Endothelial cell of hepatic sinusoid (primary cell): Measurements from ENCODE around the gene BCAR1.
"Not testable (repeated sequence)": the region's sequence is repeated elsewhere in the genome, so short reads cannot be mapped to it uniquely, and the experiment has no call there.

ENCODE experiments used
- in situ Hi-C: cut with HindIII; loops from 2 replicates; pipeline ENCODE4 v1.10.0; 2017; ENCODE audit warnings: low sequenced_read_pairs

Gene BCAR1

DNA sequence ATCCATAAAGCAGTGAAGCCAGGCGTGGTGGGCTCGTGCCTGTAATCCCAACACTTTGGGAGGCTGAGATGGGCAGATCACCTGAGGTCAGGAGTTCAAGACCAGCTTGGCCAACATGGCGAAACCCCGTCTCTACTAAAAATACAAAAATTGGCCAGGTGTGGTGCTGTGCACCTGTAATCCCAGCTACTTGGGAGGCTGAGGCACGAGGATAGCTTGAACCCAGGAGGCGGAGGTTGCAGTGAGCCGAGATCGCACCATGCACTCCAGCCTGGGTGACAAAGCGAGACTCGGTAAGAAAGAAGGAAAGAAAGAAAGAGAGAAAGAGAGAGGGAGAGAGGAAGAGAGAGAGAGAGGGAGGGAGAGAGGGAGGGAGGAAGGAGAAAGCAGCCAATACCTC, 21.2 kb upstream of the BCAR1 start:
- in situ Hi-C loops = not testable (repeated sequence)

DNA sequence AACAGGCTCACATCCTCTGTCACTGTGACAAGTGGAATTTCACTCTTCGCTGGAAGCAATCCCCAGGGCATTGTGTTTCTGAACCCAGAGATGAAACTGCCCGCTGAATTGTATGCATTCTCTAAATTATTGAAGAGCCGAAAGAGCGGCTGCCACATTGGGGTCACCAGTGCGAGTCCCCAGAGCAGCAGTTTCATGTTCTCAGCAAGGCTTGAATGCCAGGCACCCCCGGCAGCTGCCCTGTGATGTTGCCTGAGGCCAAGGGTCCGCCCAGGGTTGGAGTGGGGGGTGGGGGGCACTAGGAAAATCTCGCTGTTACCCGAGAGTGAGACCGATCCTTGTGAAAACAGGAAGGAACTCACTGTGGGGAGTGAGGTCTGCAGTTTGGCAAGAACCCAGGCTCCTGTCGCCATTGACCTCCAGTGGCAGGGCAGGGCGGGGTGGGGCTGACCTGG, 20.7 kb upstream of the BCAR1 start:
- in situ Hi-C loops = no loop called here

DNA sequence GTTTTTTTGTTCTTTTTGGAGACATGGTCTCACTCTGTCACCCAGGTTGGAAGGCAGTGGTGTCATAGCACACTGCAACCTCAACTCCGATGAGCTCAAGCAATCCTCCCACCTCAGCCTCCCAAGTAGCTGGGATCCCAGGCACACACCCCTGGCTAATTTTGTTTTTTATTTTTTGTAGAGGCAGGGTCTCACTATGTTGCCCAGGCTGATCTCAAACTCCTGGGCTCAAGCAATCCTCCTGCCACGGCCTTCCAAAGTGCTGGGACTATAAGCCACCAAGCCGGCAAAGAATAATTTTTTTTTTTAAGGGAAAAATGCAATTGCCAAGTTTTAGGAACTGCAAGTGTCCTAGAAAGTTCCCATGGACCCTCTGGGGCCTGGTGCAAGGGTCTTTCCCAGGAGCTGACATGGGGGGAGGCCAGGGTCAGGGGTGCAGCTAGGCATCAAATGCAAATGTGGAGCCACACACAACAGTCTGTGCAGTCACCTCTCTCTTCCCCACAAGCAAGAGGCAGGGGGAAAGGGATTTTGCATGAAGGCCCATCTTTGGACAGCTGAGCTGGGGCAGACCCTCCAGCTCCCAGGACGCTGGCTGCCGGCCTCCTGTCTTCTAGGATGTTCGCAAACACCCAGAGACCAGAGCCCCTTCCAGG, 20.1 kb upstream of the BCAR1 start:
- in situ Hi-C loops = no loop called here

DNA sequence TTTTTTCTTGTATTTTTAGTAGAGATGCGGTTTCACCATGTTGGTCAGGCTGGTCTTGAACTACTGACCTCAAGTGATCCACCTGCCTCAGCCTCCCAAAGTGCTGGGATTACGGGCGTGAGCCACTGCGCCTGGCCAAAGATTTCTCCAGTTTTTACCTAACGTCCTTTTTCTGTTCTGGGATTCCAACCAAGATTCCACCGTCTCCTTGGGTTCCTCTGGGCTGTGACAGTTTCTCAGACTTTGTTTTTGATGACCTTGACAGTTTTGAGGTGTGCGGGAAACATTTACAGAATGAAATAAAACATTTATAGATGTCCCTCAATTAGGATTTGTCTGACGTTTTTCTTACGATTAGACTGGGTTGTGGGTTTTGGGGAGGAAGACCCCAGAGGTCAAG, 17.9 kb upstream of the BCAR1 start:
- in situ Hi-C loops = not testable (repeated sequence)

DNA sequence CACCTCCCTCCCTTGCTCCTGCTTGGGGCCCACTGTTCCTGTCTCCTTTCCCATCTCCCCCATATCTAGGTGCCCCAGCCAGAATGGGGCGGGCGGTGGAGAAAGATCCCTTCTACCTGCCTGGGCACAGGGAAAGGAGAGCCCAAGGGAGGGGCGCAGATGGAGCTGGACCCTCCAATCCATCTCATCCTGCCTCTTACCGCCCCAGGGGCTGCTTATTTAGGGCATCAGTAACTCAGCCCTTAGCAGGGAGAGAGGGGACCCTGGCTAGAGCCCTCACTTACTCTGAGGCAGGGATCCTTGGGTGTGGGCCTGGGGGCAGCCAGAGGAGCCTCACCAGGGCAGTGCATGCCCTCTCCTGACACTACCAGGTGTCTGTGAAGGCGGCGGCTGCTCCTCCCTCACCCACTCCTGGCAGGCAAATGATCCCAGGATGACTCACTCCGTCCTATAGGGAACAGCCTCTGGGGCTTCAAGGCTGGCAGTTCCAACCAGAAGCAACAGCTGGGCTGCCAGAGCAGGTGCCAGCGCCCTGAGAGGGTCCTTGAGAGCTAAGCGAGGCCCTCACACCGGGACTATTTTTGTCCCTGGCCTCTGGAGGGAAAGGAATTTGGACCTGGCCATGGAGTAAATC, 16.3 kb upstream of the BCAR1 start:
- in situ Hi-C loops = no loop called here

DNA sequence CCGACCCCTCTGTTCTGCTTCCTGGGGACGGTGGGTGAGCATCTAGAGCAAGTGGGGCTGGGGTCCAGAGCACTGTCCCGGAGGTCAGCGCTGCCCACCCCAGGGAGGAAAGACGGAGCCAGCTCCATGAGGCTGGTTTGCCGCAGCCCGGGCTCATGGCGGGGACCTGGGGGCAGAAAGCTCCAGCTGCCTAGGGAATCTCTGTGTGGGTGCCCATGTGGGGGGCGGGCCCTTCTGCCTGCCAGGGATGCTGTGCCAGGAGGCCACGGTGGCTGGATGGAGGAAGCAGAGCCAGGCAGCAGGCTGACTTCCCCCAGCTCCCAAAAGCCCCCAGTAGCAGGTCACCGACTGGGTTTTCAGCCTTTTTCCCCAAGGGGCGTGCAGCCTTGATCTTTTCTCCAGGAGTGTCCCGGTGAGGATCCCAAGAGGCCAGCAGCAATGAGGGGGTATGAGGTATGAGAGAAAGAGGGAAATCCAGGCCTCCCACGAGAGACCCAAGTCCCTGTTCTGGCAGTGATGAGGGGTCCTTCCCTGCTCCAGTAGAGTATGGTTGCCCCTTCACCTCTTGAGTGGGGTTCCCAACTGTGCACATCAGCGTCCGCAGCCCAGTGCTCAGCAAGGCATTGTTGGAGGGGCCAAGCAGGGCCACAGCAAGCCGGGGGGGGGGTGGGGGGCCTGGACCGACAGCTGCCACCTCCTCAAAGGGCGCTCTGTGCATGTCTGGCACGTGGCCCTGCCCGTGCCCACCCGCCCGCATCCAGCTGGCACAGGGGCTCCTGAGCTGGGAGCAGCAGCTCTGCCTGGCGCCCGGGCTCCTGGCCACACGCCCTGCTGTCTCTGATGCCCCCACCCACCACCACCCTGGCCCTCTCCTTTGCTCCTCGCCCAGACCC, 15.6 kb upstream of the BCAR1 start:
- in situ Hi-C loops = no loop called here

DNA sequence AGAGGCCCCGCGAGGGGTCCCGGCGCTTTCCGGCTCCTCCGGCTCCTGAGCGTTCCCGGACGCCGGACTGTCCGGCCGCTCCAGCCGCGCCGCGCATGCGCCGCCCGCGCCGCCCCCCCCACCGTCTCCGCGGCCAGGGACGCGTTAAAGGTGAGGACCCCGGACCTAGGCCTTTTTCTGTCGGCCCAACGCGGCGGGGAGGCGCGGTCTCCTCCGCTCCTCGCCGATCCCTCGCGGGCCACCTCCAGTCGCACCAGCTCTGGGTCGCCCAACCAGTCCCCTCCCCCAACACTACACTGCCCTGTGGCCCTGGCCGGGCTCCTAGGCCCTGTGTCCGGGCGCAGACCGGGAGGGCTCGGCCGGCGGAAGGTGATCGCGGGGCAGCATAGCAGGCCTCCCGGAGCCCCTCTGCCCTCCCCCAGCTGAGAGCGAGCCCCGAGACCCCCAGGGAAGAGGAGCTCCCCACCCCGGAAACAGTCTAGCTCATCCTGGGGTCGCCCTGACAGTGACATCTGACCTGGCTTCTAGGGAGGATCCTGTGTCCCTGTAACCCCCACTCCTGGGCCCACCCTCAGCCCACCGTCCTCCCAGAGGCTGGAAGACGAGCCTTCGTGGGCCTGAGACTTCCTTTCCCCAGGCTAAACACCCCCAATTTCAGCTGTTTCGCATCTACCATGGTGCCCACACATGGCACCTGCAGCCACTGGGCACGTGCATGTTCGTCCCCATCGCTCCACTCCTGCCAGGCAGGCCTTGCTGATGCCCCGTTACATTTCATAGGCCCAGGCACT, 14.7 kb upstream of the BCAR1 start:
- in situ Hi-C loops = no loop called here

DNA sequence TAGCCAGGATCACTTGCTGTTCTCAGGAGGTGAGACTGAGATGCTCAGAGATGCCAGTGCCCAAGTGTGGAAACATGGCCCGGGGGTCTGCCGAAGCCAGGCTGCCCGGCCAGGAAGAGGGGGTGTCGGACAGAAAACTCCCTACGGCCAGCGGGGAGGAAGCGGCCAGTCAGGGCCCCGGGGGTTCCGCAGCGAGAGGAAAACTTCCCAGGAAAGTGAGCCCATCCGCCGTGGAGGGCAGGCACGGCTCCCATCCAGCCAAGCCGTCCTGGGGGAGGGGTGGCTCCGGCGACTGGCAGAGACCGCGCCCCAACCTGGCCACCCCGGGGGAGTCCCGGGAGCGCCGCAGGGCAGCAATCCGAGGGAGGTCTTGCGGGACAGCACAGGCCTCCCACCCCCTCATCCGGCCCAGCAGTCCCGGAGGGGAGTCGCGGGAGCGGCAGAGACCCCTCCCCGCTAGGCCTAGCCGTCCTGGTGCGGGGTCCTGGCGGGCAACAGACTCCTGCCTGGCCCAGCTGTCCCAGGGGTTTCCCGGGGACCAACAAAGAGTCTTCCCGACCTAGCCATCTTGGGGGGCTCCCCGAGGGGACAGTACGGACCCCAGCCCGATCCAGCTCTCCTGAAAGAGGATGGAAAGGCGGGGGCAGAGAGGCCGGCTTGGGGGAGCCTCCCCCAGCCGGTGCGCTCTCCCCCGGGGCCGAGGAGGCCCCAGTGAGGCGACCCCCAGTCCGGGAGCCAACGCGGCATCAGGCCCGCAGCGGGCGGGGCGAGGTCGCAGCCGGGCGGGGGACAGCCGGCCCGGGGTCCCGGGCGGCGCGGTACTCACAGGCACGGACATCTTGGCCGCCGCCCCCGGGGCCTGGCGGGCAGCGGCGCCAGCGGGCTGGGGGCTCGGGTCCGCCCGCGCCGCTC, 13.8 kb upstream of the BCAR1 start:
- in situ Hi-C loops = no loop called here

DNA sequence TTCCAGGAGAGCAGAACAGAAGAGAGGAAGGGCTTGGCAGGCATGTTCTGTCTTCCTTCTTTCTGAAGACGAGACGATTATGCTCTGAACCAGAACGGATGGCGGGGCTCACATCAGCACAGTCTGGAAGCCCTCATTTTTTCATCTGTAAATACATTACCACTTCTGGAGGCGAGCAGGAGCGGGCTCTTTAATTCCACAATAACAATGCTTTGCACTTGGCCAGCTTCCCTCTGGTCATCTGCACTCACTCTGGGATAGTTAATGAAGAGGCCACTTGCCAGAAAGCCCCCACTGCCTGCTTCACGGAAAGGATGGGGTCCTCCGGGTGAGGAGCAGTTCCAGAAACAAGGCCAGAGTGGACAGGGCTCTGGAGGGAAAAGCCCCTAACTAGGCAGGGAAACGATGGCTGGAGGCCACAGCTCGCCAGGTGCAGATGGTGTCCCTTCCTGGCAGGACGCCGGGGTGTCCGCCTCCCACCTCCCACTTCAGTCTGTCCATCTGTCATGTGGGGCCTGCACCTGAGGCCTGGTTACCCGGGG, 13.1 kb upstream of the BCAR1 start:
- in situ Hi-C loops = no loop called here

DNA sequence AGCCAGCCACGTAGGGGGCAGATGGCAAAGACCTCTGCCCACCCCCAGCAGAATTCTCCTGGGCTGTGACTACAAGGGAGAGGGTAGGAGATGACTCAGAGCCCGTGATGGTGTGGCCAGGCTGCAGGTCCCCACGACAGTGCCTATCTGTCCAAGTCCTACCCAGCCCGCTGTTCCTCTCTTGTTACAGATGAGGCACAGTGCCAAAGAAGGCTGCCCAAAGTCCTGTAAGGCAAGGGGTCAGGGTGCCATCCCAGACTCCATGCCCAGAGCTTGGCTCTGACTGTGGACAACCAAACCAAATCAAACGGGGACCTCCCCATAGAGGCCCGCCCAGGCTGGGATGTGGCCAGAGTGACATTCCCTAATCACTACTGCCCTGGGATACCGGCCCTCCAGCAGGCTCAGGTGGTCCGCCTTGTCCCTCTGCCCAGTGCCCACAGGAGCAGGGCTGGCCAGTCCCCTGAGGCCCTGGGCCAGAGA, 12.6 kb upstream of the BCAR1 start:
- in situ Hi-C loops = no loop called here

DNA sequence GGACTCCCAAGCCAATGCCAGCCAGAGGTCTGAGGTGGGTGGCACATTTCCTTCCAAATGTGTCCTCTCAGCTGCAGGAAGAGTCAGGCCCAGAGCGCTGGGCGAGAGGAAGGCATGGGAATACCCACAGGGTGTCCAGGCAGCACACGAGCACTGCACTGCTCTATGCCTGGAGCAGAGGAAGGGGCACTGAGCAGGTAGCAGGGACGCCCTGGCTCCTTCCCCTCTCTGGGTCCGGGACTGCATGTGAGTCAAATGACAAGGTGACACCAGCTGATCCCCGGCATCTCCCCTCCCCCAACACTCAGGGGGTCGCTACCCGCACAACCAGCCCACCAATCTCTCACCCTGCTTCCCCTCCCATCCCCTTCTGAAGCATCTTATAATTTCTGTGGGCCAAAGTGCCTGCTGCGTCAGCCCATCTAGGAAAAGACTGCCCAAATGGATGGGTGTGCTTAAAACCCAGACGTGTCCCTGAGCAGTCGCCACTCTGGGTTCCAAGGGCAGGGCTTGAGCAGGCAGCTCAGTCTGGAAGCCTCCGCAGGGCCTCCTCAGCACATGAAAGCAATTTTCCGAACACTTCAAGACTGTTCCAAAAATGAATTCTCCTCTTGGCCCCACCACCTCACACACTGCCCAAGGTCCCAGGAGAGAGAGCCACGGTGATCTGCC, 12.0 kb upstream of the BCAR1 start:
- in situ Hi-C loops = no loop called here

DNA sequence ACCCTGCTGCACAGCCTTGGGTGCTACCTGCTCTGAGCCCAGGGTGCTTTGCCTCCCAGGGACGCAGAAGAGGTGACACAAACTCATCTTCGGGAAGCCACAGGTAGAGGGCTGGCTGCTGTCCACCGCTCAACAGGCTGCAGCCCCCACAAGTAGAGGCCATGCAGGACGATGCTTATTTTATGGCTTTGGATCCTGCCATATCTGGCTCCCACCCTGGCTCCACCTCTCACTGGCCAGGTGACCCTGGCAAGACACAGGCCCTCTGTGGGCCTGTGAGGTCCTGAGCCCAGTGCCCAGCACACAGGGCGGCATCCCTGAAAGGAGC, 11.3 kb upstream of the BCAR1 start:
- in situ Hi-C loops = no loop called here

DNA sequence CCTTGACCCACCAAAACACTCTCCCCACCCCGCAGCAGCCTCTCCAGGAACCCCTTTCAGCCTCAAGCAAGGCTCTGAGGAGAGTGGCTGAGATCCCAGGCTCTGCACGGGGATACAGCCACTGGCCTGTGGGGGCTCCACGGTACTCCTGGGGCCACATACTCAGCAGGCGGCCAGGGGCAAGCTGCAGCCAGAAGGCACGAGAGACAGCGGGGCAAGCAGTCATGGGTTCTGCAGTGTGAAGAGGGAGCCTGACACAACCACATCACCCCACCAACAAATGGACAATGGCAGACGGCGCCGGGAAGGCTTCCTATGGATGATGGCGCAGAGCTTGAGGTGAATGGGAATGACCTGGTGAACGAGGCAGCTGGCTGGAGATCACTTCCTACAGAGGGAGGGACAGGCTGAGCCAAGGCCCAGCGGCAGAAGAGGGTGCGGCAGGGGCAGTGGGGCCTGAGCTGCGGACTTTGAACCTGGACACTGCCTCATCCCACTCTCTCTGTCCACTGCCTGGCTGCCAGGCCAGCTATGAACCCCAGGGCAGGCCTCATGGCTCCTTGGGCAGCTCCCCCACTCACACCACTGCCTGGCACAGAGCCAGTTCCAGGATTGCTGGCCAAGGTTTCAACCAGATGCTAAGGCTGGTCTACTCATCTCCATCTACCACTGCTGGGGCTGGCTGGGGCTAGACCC, 10.8 kb upstream of the BCAR1 start:
- in situ Hi-C loops = no loop called here

DNA sequence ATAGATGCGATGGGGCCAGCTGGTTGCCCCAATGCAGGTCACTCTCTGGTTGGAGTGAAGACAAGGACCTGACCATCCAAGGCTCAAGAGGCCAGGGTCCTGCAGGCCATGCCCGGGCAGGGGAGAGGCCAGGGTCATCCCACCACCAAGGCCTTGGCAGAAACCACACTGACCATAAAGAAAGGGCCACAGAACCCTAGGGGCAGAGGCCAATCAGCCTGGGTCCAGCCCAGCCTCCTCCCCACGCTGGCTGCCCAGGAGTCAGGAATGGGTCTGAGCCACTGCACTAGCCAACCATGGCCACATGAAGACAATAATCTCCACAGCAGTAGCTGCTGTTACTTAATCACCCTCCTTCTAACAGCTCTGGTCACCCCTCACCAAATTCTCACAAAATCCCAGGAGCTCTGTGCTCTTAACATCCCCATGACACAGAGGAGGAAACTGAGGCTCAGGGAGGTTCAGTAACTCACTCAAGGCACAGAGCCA, 10.2 kb upstream of the BCAR1 start:
- in situ Hi-C loops = no loop called here

DNA sequence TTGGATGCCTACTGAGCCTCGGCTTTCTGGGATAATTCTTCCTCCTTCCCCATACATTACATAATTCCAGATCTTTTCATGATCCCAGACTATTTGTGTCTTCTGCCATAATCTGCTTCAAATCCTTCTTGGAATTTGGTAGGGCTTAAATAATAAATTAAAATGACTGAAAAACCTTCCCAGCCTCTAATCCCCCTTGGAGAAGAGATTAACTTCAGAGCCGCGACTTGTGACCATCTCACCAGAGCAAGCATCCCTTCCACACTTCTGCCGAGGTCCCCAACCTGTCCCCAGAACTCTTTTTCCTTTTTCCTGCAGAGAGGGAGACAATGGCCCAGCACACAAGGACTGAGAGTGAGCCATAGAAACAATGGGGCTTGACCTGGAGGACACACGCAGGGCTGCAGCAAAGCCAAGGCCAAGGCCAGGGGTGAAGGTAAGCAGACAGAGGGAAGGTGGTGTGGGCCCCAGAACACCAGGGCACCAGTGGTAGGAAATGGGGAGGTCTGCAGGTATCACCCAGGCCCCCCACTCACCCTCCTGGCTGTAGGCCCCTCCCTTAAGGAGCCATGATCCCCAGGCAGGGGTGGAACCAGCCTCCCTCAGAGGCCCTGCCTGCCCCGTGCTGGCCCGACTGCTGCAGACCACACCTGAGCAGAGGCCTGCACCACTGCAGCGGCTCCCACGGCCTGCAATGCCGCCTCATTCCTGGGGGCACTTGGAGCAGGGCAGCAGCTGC, 9.6 kb upstream of the BCAR1 start:
- in situ Hi-C loops = no loop called here

DNA sequence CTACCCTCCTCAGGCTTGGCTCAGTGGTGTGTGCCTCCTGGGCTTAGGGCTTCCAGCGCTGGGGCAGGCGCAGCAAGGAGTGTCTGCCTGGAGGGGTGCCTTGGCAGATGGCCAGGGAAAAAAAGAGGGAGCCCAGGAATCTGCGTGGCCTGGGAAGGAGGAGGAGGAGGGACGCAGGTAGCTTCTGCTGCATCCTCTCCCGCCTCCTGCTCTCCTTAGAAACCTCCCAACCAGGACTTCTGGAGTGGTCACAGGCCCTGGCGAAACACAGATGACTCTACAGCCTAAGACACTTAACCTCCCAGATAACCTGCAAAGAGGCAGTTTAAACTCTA, 7.3 kb upstream of the BCAR1 start:
- in situ Hi-C loops = no loop called here

DNA sequence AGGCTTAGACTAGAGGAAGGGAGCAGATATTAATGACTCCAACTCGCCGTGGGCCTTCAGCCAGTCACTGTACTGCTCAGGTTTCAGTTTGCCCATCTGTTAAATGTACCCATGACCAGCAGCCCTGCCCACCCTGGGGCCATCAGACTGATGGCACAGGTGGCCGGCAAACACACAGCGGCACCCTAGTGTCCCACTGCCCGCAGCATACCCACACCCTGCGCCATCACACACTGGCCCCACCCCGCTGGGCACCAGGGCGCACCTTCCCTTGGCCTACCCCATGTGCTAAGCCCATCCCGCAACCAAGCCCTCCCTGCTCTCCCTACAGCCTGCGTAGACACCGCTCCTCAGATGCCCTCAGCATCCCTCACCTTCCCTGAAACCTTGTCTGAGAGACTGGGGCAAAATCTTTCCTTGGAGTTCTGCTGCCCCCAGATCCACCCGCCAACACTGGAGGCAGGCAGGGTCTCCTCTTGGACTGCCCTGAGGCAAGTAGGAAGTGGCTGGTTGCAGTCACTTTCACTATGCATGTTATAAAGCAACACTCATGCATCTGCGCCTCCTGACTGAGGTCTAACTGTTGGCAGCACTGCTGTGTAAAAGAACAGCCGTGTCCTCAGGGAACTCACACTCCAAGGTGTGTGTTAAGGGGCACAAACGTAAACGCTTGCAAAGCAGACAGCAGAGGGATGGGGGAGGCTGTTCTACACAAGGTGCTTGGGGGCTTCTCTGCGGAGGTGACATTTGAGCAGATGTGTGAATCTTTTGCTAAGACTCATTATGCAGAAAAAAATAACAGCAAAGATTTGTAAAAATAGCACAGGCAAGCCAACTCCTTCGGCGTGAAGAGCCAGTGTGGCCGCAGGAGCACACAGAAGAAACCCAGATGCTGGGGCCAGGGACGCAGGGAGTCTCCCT, 6.7 kb upstream of the BCAR1 start:
- in situ Hi-C loops = no loop called here
